Activated naive CD4-positive, alpha-beta T cell treated with anti-CD3 and anti-CD28 coated beads for 36 hours (primary cell): Measurements from ENCODE around the gene GPRASP2. TPM values are rescaled to one million over a fixed set of nuclear protein-coding genes. Genes with fewer than 3 reads are reported as not detected.
"Not testable (repeated sequence)": the region's sequence is repeated elsewhere in the genome, so short reads cannot be mapped to it uniquely, and the experiment has no call there.

Experiments
- CTCF ChIA-PET: fragments of 350-600 bp; sonication (Branson Sonifier 250); formaldehyde crosslinking; loops from one replicate; lab custom pipeline; 2021; ENCODE audit warnings: antibody characterized with exemption; lab: Charles Lee
- DNase-seq: peaks from one replicate; pipeline ENCODE4 v3.0.0-alpha.2; 2020
- H3K27ac Mint-ChIP-seq: one replicate; pipeline ENCODE4 v1.8.0; 2021; ENCODE audit warnings: mild to moderate bottlenecking, mixed read lengths
- H3K27me3 Mint-ChIP-seq: one replicate; pipeline ENCODE4 v1.8.0; 2021; ENCODE audit warnings: low read depth, mixed read lengths
- H3K36me3 Mint-ChIP-seq: one replicate; pipeline ENCODE4 v1.8.0; 2021; ENCODE audit warnings: low read depth, mixed read lengths
- H3K4me1 Mint-ChIP-seq: one replicate; pipeline ENCODE4 v1.8.0; 2021; ENCODE audit warnings: low read depth, mixed read lengths
- H3K4me3 Mint-ChIP-seq: one replicate; pipeline ENCODE4 v1.8.0; 2021; ENCODE audit warnings: mild to moderate bottlenecking, moderate library complexity, mixed read lengths
- H3K9me3 Mint-ChIP-seq: one replicate; pipeline ENCODE4 v1.8.0; 2021; ENCODE audit warnings: mixed read lengths
- intact Hi-C: fragments of 100-400 bp; cut with micrococcal nuclease; formaldehyde crosslinking; loops from one replicate; pipeline ENCODE4 v1.15.1; 2023
- total RNA-seq, 2 experiments: library from RNA; stranded (reverse); gene quantifications; one replicate each; pipeline ENCODE4 v1.2.3, GENCODE V29; 2021

Gene GPRASP2
- 1 to 10 TPM; 1.7 to 2.0 TPM for total RNA-seq

- peaks cover 7% of the 10 kb centered on the region for H3K27me3 Mint-ChIP-seq
- H3K27ac Mint-ChIP-seq = no peak within 1 kb of the TSS
- peak within 1 kb of the TSS; percentile 80 for H3K4me3 Mint-ChIP-seq
- H3K36me3 Mint-ChIP-seq = no peaks in the 10 kb centered on the region
- H3K9me3 Mint-ChIP-seq = no peaks in the 10 kb centered on the region
- CTCF ChIA-PET = no interaction called here
- H3K4me1 Mint-ChIP-seq = peaks cover 11% of the 10 kb centered on the region
- intact Hi-C loops = loop anchor here (2.0 to 5.0 kb wide), 2 partner anchors 60 to 115 kb away; partner anchors contain the start of gene ARMCX5
- peak; percentile 41 for DNase-seq
These were observed at the start of gene GPRASP2 for GRCh38 chrX:102712216-102712966. GPRASP2 (plus strand) TSS chrX:102712448; CDS start chrX:102714870, 2,422 bp downstream.

DNA sequence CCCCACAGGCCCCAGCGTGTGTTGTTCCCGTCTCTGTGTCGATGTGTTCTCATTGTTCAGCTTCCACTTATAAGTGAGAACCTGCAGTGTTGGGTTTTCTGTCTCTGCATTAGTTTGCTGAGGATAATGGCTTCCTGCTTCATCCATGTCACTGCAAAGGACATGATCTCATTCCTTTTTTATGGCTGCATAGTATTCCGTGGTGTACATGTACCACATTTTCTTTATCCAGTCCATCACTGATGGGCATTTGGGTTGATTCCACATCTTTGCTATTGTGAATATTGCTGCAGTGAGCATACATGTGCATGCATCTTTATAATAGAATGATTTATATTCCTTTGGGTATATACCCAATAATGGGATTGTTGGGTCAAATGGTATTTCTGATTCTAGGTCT, 48.4 kb upstream of the GPRASP2 start:
- intact Hi-C loops, DNase-seq, CTCF ChIA-PET, H3K4me3 Mint-ChIP-seq, H3K9me3 Mint-ChIP-seq, H3K27ac Mint-ChIP-seq, H3K27me3 Mint-ChIP-seq: not testable (repeated sequence)
- H3K36me3 Mint-ChIP-seq = peaks cover 24% of the 10 kb centered on the region
- H3K4me1 Mint-ChIP-seq = peaks cover 14% of the 10 kb centered on the region

DNA sequence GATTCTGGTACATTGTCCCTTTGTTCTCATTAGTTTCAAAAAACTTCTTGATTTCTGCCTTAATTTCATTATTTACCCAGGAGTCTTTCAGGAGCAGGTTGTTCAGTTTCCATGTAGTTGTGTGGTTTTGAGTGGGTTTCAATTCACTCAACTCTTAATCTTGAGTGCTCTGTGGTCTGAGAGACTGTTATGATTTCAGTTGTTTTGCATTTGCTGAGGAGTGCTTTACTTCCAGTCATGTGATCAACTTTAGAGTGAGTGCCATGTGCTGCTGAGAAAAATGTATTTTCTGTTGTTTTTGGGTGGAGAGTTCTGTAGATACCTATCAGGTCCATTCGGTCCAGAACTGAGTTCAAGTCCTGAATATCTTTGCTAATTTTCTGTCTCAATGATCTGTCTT, 45.2 kb upstream of the GPRASP2 start:
- Mint-ChIP-seq H3K9me3 (peaks cover 12% of the 10 kb centered on the region), H3K36me3 (peaks cover 28% of the 10 kb centered on the region)
- H3K4me3 Mint-ChIP-seq, H3K27me3 Mint-ChIP-seq, DNase-seq, H3K27ac Mint-ChIP-seq, intact Hi-C loops, CTCF ChIA-PET, H3K4me1 Mint-ChIP-seq: not testable (repeated sequence)

DNA sequence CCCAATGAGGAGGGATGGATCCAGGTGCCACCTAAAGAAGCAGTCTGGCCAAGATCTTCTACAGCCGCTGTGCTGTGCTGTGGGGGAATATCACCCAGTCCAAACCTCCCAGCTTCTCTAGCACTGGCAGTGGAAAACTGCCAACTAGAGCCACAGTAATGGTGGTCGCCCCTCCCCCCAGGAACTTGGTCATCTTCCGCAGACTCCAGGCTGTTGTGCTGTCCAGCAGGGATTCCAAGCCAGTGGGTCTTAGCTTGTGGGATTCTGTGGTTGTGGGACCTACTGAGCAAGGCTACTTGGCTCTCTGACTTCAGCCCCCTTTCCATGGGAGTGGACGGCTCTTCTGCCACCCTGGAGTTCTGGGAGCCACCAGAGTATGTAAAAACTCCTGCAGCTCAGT, 42.7 kb upstream of the GPRASP2 start:
- no peak overlapping the region for H3K27ac Mint-ChIP-seq
- peaks cover 9% of the 10 kb centered on the region for H3K9me3 Mint-ChIP-seq
- no peak overlapping the region for H3K4me3 Mint-ChIP-seq
- no peaks in the 10 kb centered on the region for H3K27me3 Mint-ChIP-seq
- no peak for DNase-seq
- H3K36me3 Mint-ChIP-seq = peaks cover 22% of the 10 kb centered on the region
- CTCF ChIA-PET = no interaction called here
- H3K4me1 Mint-ChIP-seq = peaks cover 4% of the 10 kb centered on the region
- intact Hi-C loops = no loop called here

DNA sequence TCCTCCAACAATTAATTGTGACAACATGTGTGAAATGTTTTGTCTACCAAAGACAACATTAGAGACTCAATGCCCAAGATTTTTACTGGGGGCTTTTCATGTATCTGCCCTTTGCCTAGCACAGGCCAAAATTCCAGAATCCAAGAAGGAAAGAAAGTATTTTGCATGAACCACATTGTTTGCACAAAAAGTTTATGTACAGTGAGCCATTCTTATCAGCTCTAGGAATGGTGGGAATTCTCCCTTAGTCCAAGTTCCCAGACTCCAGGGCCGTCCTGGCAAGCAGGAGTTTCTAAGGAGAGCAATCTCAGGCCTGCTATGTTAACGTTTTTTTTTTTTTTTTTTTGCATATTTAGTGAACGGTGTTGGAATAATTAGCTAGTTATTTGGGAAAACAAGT, 39.4 kb upstream of the GPRASP2 start:
- no peak for DNase-seq
- Mint-ChIP-seq H3K27me3 (no peaks in the 10 kb centered on the region), H3K4me3 (no peak overlapping the region), H3K9me3 (peaks cover 4% of the 10 kb centered on the region), H3K36me3 (peaks cover 15% of the 10 kb centered on the region), H3K27ac (no peak overlapping the region), H3K4me1 (peaks cover 6% of the 10 kb centered on the region)
- intact Hi-C loops = no loop called here
- CTCF ChIA-PET = no interaction called here

DNA sequence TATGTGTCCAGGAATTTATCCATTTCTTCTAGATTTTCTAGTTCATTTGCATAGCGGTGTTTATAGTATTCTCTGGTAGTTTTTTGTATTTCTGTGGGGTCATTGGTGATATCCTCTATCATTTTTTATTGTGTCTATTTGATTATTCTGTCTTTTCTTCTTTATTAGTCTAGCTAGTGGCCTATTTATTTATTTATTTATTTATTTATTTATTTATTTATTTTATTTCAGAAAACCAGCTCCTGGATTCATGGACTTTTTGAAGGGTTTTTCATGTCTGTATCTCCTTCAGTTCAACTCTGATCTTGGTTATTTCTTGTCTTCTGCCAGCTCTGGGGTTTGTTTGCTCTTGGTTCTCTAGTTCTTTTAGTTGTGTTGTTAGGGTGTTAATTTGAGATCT, 34.8 kb upstream of the GPRASP2 start:
- CTCF ChIA-PET, H3K27ac Mint-ChIP-seq, H3K4me3 Mint-ChIP-seq, intact Hi-C loops, DNase-seq, H3K4me1 Mint-ChIP-seq, H3K27me3 Mint-ChIP-seq: not testable (repeated sequence)
- H3K36me3 Mint-ChIP-seq = peaks cover 17% of the 10 kb centered on the region
- H3K9me3 Mint-ChIP-seq = peaks cover 12% of the 10 kb centered on the region

DNA sequence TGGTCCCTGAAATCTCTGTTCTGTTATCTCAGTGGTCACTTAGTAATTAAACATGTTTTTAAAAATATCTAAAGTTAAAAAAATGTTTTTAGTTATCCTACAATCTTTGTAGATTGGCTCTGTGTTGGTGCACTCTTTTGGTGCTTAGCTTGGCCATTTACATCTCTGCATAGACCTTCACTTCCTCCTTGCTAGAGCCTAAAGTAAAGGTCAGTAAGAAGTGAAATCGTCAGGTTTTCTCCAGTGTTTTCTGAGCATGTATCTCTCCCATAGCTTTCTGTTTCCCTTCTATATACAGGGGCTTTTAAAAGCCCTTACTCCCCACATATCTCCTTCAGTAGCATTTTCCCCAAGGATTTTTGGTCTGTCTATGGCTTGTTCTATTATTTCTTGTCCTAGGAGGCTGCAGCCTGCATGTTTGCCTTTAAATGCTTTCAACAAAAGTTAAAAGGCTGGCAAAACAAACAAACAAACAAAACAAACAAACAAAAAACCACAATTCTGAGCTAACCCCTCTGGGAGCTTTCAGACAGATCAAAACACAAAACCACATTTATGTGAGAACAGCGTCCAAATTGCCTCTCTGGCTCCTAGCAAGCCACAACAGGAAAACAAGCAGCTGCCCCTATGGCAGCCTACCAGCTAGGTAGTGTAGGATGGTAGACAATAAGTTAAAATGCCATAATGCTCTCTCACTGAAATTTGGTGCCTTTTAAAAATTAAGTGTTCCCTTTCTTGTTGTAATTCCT, 27.3 kb upstream of the GPRASP2 start:
- Mint-ChIP-seq H3K36me3 (peaks cover 34% of the 10 kb centered on the region), H3K27ac (no peak overlapping the region), H3K9me3 (peaks cover 13% of the 10 kb centered on the region), H3K27me3 (no peaks in the 10 kb centered on the region), H3K4me1 (no peaks in the 10 kb centered on the region), H3K4me3 (no peak overlapping the region)
- CTCF ChIA-PET = no interaction called here
- no peak for DNase-seq
- intact Hi-C loops = no loop called here

DNA sequence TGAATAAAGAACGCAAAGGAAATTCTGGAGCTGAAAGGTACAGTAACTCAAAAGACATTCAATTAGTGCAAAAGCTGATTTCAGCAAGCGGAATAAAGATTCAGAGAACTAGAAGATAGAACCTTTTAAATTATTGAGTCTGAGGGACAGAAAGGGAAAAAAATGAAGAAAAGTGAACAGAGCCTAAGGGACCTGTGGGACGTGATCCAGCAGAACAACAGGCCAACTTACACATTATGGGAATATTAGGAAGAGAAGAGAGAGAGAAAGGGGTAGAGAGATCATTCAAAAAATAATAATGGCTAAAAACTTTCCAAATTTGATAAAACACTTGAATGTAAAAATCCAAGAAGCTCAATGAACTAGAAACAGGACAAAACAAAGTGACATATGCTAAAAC, 17.5 kb upstream of the GPRASP2 start:
- CTCF ChIA-PET = no interaction called here
- Mint-ChIP-seq H3K9me3 (no peaks in the 10 kb centered on the region), H3K27ac (no peak overlapping the region), H3K4me3 (no peak overlapping the region), H3K36me3 (peaks cover 13% of the 10 kb centered on the region), H3K27me3 (no peaks in the 10 kb centered on the region), H3K4me1 (no peaks in the 10 kb centered on the region)
- intact Hi-C loops = no loop called here
- DNase-seq = no peak

- no peaks in the 10 kb centered on the region for H3K4me1 Mint-ChIP-seq
These were observed 15.9 kb upstream of the GPRASP2 start for GRCh38 chrX:102696306-102696705.

GRCh38 chrX:102697494-102697893, 14.8 kb upstream of the GPRASP2 start:
- CTCF ChIA-PET = no interaction called here
- Mint-ChIP-seq H3K9me3 (peaks cover 1% of the 10 kb centered on the region), H3K4me1 (no peaks in the 10 kb centered on the region), H3K4me3 (no peak overlapping the region), H3K27ac (no peak overlapping the region), H3K36me3 (peaks cover 10% of the 10 kb centered on the region), H3K27me3 (no peaks in the 10 kb centered on the region)
- DNase-seq = no peak
- intact Hi-C loops = no loop called here

More at GRCh38 chrX:102696306-102696705, 15.9 kb upstream of the GPRASP2 start:
- Mint-ChIP-seq H3K4me3 (no peak overlapping the region), H3K27me3 (no peaks in the 10 kb centered on the region), H3K27ac (no peak overlapping the region), H3K36me3 (peaks cover 10% of the 10 kb centered on the region), H3K9me3 (no peaks in the 10 kb centered on the region)
- DNase-seq = no peak
- intact Hi-C loops = no loop called here
- CTCF ChIA-PET = no interaction called here

- Mint-ChIP-seq H3K27me3 (peaks cover 7% of the 10 kb centered on the region), H3K4me1 (peaks cover 11% of the 10 kb centered on the region)
- CTCF ChIA-PET = no interaction called here
These were observed 3.3 kb upstream of the GPRASP2 start for GRCh38 chrX:102708900-102709299.

GRCh38 chrX:102711872-102712215, 404 bp upstream of the GPRASP2 start:
- H3K9me3 Mint-ChIP-seq = no peaks in the 10 kb centered on the region
- intact Hi-C loops = loop anchor here (2.0 to 5.0 kb wide), 2 partner anchors 59 to 115 kb away; partner anchors contain the start of gene ARMCX5
- no peak overlapping the region for H3K27ac Mint-ChIP-seq
- no peak for DNase-seq
- H3K36me3 Mint-ChIP-seq = no peaks in the 10 kb centered on the region
- H3K27me3 Mint-ChIP-seq = peaks cover 7% of the 10 kb centered on the region
- CTCF ChIA-PET = no interaction called here
- peak overlapping the region; percentile 80 for H3K4me3 Mint-ChIP-seq
- H3K4me1 Mint-ChIP-seq = peaks cover 11% of the 10 kb centered on the region

More at GRCh38 chrX:102708900-102709299, 3.3 kb upstream of the GPRASP2 start:
- H3K4me3 Mint-ChIP-seq = no peak overlapping the region
- DNase-seq = no peak
- H3K36me3 Mint-ChIP-seq = no peaks in the 10 kb centered on the region
- H3K27ac Mint-ChIP-seq = no peak overlapping the region
- intact Hi-C loops = no loop called here
- H3K9me3 Mint-ChIP-seq = peaks cover 4% of the 10 kb centered on the region
